Measurements from ENCODE around the gene SEPTIN12.

Gene SEPTIN12

DNA sequence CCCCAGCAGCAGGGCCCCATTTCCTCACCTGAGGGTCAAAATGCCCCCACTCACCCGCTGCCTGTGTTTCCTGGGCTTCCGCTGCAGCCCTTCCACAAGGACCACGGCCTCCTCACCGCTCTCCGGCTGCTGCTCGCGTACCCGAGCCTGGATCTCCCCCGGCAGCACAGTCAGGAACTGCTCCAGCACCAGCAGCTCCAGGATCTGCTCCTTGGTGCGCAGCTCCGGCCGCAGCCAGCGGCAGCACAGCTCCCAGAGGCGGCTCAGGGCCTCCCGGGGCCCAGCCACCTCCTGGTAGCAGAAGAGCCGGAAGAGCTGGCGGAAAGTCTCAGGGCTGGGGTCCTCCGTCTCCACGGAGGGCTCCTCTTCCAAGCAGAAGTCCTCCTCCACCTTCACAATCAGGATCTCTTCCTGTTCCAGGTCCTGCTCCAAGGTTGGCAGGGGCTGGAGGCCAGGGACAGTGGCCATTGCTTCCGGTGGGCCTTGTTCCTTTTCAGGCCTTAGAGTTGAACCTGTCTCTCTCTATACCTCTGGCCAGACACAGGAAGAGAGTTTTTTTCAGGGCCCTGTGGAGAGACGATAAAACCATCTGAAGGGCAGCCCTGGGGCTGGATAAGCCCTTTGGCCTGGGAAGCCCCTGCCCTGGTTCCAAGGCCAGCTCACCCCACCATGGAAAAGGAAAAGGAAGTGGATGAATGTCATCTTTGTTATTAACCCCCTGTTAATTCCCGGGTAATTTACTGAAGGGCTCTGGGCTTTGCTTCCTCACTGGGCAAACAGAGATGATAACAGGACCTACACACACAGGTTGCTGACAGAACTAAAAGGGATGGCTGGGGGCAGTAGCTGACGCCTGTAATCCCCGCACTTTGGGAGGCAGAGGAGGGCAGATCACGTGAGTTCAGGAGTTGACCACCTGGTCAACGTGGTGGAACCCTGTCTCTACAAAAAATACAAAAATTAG is 22.4 kb downstream of the SEPTIN12 start:
- no peak for TF ChIP-seq FOXP2 (optimal IDR thresholded peaks at IDR 0.05; ENCODE audit: borderline replicate concordance, extremely low read depth, extremely low read length, insufficient read depth)
- no peak for TF ChIP-seq TAF1 (IDR thresholded peaks at IDR 0.05; ENCODE audit: borderline replicate concordance, insufficient read depth, low read length)
- no peak for TF ChIP-seq REST (IDR thresholded peaks at IDR 0.05; ENCODE audit: insufficient read depth in 1 of 2, low read depth in 2 of 2, low read length in 2 of 2)
- TF ChIP-seq POLR2AphosphoS5 (IDR thresholded peaks at IDR 0.05; ENCODE audit: low read depth, low read length), result no peak
- TF ChIP-seq SIN3A (IDR thresholded peaks at IDR 0.05; ENCODE audit: borderline replicate concordance, insufficient read depth, low read length), result no peak

DNA sequence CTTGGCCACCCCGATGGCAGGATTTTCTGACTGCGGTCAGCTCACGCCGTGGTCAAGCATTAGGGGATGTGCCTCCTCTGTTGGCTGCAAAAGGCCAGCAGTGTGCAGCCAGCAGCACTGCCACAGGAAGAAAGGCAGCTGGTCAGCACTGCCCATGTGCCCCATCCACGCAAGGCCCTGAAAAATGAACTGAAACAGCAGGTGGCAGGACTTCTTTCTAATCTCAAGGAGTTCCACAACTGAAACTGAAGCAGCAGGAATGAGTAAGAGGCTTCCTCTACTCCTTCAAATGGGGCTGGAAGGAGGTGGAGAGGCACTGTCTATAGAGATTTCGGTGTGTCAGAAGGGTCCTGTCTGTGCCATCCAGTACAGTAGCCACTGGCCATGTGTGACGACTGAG is 24.4 kb downstream of the SEPTIN12 start:
- TF ChIP-seq POLR2AphosphoS5 (IDR thresholded peaks at IDR 0.05; ENCODE audit: low read depth, low read length) (no peak), TAF1 (IDR thresholded peaks at IDR 0.05; ENCODE audit: borderline replicate concordance, insufficient read depth, low read length) (no peak), REST (IDR thresholded peaks at IDR 0.05; ENCODE audit: insufficient read depth in 1 of 2, low read depth in 2 of 2, low read length in 2 of 2) (no peak), FOXP2 (optimal IDR thresholded peaks at IDR 0.05; ENCODE audit: borderline replicate concordance, extremely low read depth, extremely low read length, insufficient read depth) (no peak), SIN3A (IDR thresholded peaks at IDR 0.05; ENCODE audit: borderline replicate concordance, insufficient read depth, low read length) (no peak)

- no peak for TF ChIP-seq REST (IDR thresholded peaks at IDR 0.05; ENCODE audit: insufficient read depth in 1 of 2, low read depth in 2 of 2, low read length in 2 of 2)
- no peak for TF ChIP-seq FOXP2 (optimal IDR thresholded peaks at IDR 0.05; ENCODE audit: borderline replicate concordance, extremely low read depth, extremely low read length, insufficient read depth)
- TF ChIP-seq TAF1 (IDR thresholded peaks at IDR 0.05; ENCODE audit: borderline replicate concordance, insufficient read depth, low read length), result no peak
- TF ChIP-seq POLR2AphosphoS5 (IDR thresholded peaks at IDR 0.05; ENCODE audit: low read depth, low read length), result no peak
These were observed 25.9 kb downstream of the SEPTIN12 start for GRCh38 chr16:4762205-4762604.

DNA sequence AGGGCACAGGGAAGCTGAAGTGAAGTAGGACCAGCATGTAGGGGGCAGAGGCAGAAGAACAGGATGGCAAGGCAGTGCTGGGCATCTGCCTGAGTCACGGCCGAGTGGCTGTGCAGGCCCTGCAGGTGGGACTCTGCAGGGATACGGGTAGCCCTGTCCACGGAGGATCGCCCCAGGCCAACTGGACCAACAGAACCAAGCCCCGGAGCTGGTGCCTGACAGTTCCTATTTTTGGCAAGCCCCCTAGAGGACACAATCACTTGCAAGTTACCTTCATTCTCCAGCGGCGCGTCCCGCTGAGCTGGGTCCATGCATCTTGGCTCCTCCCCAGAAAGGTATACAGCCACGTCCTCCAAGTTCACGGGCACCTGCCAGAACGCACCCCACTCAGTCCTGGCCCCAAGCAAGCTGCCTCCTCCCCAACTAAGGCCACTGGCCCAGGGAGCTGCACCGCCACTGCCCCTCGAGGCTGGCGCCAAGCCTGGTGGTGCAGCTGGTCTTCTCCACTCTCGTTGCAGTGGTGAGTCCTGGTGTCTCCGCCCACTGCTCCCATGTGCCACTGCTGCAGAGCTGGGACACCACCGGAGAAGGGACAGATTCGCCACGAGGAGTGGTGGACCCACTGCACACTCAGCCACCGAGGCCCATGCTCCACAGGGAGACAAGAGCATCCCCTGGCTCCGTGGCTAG is 27.8 kb downstream of the SEPTIN12 start:
- TF ChIP-seq FOXP2 (optimal IDR thresholded peaks at IDR 0.05; ENCODE audit: borderline replicate concordance, extremely low read depth, extremely low read length, insufficient read depth), result no peak
- no peak for TF ChIP-seq TAF1 (IDR thresholded peaks at IDR 0.05; ENCODE audit: borderline replicate concordance, insufficient read depth, low read length)
- TF ChIP-seq REST (IDR thresholded peaks at IDR 0.05; ENCODE audit: insufficient read depth in 1 of 2, low read depth in 2 of 2, low read length in 2 of 2), result no peak
- TF ChIP-seq SIN3A (IDR thresholded peaks at IDR 0.05; ENCODE audit: borderline replicate concordance, insufficient read depth, low read length), result no peak
- TF ChIP-seq POLR2AphosphoS5 (IDR thresholded peaks at IDR 0.05; ENCODE audit: low read depth, low read length), result no peak
